ENCODE measurements around the gene MAPK8IP3.

DNA sequence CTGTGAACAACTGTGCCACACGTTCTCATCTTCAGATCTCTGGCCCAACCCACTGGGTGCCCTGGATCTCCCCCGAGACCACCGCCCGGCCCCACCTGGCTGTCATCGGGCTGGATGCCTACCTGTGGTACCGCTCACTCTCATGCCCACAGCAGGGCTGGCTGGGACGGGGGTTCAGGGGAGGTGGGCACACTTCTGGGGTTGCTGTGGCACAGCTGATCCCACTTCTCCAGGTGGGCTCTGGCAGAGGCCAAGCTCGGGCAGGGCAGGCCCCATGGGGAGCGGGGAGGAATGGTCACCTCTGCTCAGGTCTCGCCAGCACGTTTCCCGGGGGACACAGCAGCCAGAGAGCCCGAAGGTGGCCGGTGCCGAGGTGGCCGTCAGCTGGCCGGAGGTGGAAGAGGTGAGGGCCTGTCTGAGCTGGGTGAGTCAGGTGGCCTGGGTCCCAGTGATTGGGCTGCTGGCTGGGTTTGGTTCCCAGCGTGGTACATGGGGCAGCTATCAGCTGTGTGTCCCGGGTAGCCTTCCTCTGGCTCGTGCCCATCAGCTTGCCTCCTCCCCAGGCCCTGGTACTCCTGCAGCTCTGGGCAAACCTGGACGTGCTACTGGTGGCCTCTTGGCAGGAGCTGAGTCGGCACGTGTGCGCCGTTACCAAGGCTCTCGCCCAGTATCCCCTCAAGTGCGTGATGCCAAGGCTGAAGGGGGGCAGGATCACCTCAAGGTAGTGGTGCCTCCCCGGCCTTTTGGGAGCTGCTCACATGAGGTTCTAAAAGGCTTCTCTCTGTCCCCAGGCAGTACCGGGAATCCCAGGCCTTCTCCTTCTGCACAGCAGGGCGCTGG is 69.2 kb downstream of the MAPK8IP3 start:
- TF ChIP-seq, protein P1, sequence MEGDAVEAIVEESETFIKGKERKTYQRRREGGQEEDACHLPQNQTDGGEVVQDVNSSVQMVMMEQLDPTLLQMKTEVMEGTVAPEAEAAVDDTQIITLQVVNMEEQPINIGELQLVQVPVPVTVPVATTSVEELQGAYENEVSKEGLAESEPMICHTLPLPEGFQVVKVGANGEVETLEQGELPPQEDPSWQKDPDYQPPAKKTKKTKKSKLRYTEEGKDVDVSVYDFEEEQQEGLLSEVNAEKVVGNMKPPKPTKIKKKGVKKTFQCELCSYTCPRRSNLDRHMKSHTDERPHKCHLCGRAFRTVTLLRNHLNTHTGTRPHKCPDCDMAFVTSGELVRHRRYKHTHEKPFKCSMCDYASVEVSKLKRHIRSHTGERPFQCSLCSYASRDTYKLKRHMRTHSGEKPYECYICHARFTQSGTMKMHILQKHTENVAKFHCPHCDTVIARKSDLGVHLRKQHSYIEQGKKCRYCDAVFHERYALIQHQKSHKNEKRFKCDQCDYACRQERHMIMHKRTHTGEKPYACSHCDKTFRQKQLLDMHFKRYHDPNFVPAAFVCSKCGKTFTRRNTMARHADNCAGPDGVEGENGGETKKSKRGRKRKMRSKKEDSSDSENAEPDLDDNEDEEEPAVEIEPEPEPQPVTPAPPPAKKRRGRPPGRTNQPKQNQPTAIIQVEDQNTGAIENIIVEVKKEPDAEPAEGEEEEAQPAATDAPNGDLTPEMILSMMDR (IDR thresholded peaks at IDR 0.05; ENCODE audit: low read length): no peak
- no peak for TF ChIP-seq EZH2 (optimal IDR thresholded peaks at IDR 0.05; ENCODE audit: low read depth, low read length)
- TF ChIP-seq EZH2phosphoT487 (IDR thresholded peaks at IDR 0.05; ENCODE audit: low read length): no peak
